Activated naive CD8-positive, alpha-beta T cell treated with anti-CD3 and anti-CD28 coated beads, Interleukin-2, amount 10 ng/mL, durations not matched to agents 7 days and 5 days (primary cell): ENCODE results near the gene CLVS2. TPM values are rescaled to one million over a fixed set of nuclear protein-coding genes. Genes with fewer than 3 reads are reported as not detected.

ENCODE experiments used
- ATAC-seq: fragments of 150-1000 bp; cut with Tn5 transposase; one replicate; pipeline ENCODE4 v1.10.0; 2021; ENCODE audit warnings: low read depth, moderate library complexity
- POLR2A ChIA-PET: fragments of 350-600 bp; sonication (Branson Sonifier 250); formaldehyde crosslinking; loops from one replicate; lab custom pipeline; 2021; ENCODE audit warnings: antibody characterized with exemption; lab: Charles Lee
- DNase-seq: peaks from one replicate; pipeline ENCODE4 v3.0.0; 2021
- H3K27ac Mint-ChIP-seq: one replicate; pipeline ENCODE4 v1.8.0; 2022; ENCODE audit warnings: mild to moderate bottlenecking, mixed read lengths
- H3K27me3 Mint-ChIP-seq: one replicate; pipeline ENCODE4 v1.8.0; 2022; ENCODE audit warnings: mild to moderate bottlenecking, moderate library complexity, mixed read lengths
- H3K36me3 Mint-ChIP-seq: one replicate; pipeline ENCODE4 v1.8.0; 2021; ENCODE audit warnings: mild to moderate bottlenecking, mixed read lengths
- H3K4me1 Mint-ChIP-seq: one replicate; pipeline ENCODE4 v1.8.0; 2021; ENCODE audit warnings: mixed read lengths
- H3K4me3 Mint-ChIP-seq: one replicate; pipeline ENCODE4 v1.8.0; 2022; ENCODE audit warnings: mild to moderate bottlenecking, moderate library complexity, mixed read lengths
- H3K9me3 Mint-ChIP-seq: one replicate; pipeline ENCODE4 v1.8.0; 2021; ENCODE audit warnings: mixed read lengths
- total RNA-seq, 2 experiments: library from RNA; stranded (reverse); gene quantifications; one replicate each; pipeline ENCODE4 v1.2.3, GENCODE V29; 2021

CLVS2 gene
- total RNA-seq, 2 experiments from 2014 or later, result not detected

DNA sequence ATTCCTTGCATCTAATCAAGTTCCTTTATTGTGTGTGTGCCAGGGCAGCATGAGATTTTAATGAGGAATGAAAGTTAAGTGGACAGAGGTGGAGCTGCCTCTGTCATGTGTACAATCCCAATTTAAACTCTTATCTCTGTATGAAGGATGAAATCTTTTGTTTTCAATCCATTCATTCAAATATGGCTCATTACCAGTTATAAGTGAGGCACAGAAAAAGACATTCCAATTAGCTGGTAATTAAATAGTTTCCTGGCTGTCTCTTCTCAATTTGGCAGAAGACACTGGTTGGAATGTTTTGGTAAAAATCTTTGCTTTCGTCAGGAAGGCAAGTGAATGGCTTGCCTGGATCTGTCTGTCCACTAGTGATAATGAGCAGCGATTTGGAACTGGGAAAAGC, 46.4 kb downstream of the CLVS2 start:
- ATAC-seq (no peak), DNase-seq (no peak)
- POLR2A ChIA-PET, result no interaction called here
- no peaks in the 10 kb centered on the region for H3K4me1 Mint-ChIP-seq
- H3K27me3 Mint-ChIP-seq, result no peaks in the 10 kb centered on the region
- H3K27ac Mint-ChIP-seq, result no peak overlapping the region
- no peaks in the 10 kb centered on the region for H3K36me3 Mint-ChIP-seq
- H3K4me3 Mint-ChIP-seq, result no peak overlapping the region
- H3K9me3 Mint-ChIP-seq, result peaks cover 2% of the 10 kb centered on the region

DNA sequence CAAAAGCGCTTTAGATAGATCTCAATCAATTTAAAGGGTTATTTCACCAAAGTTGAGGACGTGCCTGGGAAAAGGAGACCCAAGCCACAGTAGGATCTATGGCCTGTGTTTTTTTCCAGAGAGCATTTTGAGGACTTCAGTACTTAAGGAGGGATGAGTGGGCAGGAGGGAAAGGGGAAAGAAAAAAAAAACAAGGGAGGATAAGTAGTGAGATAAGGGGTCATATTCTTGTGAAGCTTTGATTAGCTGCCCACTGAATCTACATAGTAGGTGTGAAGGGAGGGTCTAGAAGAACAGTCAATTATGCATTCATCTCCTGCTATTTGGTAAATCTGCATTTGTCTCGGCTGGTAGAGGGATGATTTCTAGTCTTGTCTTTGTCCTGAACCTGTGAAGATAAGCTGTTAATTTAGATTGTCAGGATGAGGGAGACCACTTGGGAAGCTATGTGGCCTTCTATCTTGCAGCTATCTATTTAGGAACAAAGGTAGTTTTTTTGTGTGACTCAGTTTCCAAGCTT, 48.4 kb downstream of the CLVS2 start:
- DNase-seq, result no peak

DNA sequence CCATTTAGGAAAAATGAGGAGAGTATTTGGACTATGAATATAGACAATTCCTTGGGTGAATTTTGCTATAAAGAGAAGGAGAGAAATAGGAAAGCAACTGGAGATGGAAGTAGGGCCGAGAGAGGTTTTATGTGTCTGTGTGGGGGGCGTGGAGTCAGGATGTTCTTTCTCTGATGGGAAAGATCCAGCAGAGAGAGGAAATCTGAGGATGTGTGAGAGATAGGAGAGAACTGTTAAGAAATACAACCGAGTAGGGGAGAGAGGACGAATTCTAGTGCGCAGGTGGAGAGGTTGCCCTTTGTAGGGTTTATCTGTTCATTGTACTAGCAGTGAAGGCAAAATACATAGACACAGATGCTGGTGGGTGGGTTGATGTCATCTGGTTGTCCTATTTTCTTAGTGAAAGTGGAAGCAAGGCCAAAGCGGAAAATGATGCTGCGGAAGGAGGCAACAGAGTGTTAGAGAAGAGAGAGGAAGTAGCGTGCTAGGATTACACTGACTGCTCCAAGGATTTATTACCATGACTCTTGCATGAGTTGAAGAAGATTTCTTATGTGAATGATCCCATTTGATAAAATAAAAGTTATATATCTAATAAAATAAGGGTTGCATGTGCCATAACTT, 57.7 kb downstream of the CLVS2 start:
- Mint-ChIP-seq H3K27me3 (no peaks in the 10 kb centered on the region), H3K4me3 (no peak overlapping the region), H3K27ac (no peak overlapping the region), H3K36me3 (no peaks in the 10 kb centered on the region), H3K4me1 (no peaks in the 10 kb centered on the region), H3K9me3 (no peaks in the 10 kb centered on the region)
- POLR2A ChIA-PET, result no interaction called here
- no peak for ATAC-seq
- no peak for DNase-seq

More for the DNA sequence above, 48.4 kb downstream of the CLVS2 start:
- no peak for ATAC-seq
- POLR2A ChIA-PET, result no interaction called here
- Mint-ChIP-seq H3K27ac (no peak overlapping the region), H3K4me1 (no peaks in the 10 kb centered on the region), H3K4me3 (no peak overlapping the region), H3K27me3 (no peaks in the 10 kb centered on the region), H3K9me3 (peaks cover under 1% of the 10 kb centered on the region), H3K36me3 (no peaks in the 10 kb centered on the region)

DNA sequence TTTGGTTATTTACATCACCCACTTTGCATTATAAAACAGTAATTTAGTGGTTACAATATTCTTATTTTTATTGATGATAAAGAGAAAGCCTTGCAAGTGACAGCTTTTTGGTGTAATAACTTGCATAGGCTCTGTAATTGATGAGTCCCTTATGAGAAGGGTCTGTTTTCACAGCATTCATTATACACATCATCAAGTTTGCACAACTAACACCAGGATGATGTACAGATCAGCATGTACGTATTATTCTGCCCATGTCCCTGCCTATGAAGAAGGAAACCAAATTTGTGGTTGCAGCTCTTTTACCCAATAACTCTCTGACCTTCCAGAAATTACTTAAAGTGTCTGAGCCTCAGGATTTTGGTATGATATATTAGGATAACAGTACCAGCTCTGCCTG, 59.2 kb downstream of the CLVS2 start:
- POLR2A ChIA-PET, result no interaction called here
- Mint-ChIP-seq H3K4me3 (no peak overlapping the region), H3K4me1 (no peaks in the 10 kb centered on the region), H3K27ac (no peak overlapping the region), H3K27me3 (peaks cover 2% of the 10 kb centered on the region), H3K36me3 (no peaks in the 10 kb centered on the region), H3K9me3 (no peaks in the 10 kb centered on the region)
- ATAC-seq (no peak), DNase-seq (no peak)

DNA sequence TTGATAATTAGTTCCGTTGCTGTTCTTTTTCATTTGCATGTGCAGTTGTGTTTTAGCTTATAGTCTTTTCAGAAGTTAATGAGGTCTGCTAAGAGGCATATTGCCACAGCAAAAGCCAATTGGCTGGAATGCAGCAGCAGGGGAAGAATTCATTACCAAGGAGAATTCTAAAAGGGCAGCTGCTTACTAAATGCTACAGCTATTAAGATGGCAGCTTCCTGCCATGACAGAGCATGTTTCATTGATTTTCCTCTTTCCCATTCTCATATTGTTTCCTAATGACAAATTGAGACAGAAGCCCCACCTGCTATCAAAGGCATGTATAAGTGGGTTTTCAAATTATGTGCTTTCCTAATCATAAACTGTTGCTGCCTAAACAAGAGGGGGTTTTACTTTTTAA, 66.6 kb downstream of the CLVS2 start:
- ATAC-seq (no peak), DNase-seq (no peak)
- POLR2A ChIA-PET, result no interaction called here
- H3K4me3 Mint-ChIP-seq, result no peak overlapping the region
- H3K27me3 Mint-ChIP-seq, result peaks cover 7% of the 10 kb centered on the region
- peaks cover 2% of the 10 kb centered on the region for H3K9me3 Mint-ChIP-seq
- H3K27ac Mint-ChIP-seq, result no peak overlapping the region
- H3K36me3 Mint-ChIP-seq, result no peaks in the 10 kb centered on the region
- H3K4me1 Mint-ChIP-seq, result peaks cover 6% of the 10 kb centered on the region

DNA sequence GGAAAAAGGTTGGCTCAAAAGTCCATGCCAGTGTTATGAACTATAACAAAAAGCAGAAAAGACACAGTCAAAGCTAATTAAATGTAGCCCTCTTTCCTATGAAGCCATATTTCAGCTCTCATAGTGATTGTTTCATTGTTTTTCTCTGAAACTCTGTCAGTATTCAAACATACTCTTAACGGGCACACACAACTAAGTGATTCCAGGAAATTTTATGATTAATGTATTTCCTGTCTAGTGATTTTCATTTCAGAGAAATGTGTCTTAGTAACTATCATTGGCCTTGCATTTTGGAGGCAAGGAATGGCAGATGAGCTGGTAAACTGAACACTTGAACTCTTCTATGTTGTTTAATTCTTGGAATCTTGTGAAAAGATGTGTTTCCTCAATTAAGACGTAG, 68.0 kb downstream of the CLVS2 start:
- ATAC-seq, result peak; percentile 39
- peaks cover 2% of the 10 kb centered on the region for H3K9me3 Mint-ChIP-seq
- POLR2A ChIA-PET, result no interaction called here
- peaks cover 6% of the 10 kb centered on the region for H3K4me1 Mint-ChIP-seq
- H3K27ac Mint-ChIP-seq, result no peak overlapping the region
- H3K27me3 Mint-ChIP-seq, result peaks cover 5% of the 10 kb centered on the region
- peak overlapping the region; percentile 37 for H3K4me3 Mint-ChIP-seq
- H3K36me3 Mint-ChIP-seq, result no peaks in the 10 kb centered on the region
- DNase-seq, result no peak

DNA sequence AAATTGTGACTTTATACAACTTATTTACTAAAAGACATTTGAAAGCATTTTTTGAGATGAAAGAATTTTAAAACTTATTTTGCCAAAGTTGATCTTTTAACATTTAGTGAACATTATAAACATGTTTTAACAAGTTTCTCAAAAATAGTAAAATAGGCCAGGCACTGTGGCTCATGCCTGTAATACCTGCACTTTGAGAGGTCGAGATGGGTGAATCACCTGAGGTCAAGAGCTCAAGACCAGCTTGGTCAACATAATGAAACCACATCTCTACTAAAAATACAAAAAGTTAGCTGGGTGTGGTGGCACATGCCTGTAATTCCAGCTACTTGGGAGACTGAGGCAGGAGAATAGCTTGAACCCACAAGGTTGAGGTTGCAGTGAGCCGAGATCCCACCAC, 78.6 kb downstream of the CLVS2 start:
- no peak overlapping the region for H3K27ac Mint-ChIP-seq
- no peaks in the 10 kb centered on the region for H3K36me3 Mint-ChIP-seq
- DNase-seq (no peak), ATAC-seq (no peak)
- peaks cover 3% of the 10 kb centered on the region for H3K27me3 Mint-ChIP-seq
- no peak overlapping the region for H3K4me3 Mint-ChIP-seq
- POLR2A ChIA-PET, result no interaction called here
- no peaks in the 10 kb centered on the region for H3K9me3 Mint-ChIP-seq
- H3K4me1 Mint-ChIP-seq, result no peaks in the 10 kb centered on the region

DNA sequence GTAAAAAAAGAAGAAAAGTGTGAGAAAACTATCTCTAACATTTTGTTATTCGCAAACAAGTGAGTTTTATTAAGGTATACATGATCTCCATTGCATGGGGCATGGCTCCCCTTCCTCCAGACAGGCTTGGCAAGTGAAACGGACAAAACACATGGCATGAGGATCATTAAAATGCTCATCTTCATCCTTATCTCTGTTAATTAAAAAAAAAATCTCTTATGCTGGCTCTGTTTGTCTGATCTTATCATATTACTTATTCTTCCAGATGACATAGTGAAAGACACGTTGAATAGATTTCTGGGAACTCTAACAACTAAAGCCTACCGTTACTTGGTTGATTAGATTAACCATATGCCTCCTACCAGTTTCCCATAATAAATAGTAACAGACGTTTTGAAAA, 89.4 kb downstream of the CLVS2 start:
- POLR2A ChIA-PET, result no interaction called here
- ATAC-seq, result no peak
- no peaks in the 10 kb centered on the region for H3K36me3 Mint-ChIP-seq
- no peaks in the 10 kb centered on the region for H3K27me3 Mint-ChIP-seq
- no peaks in the 10 kb centered on the region for H3K9me3 Mint-ChIP-seq
- no peak overlapping the region for H3K4me3 Mint-ChIP-seq
- DNase-seq, result no peak
- H3K4me1 Mint-ChIP-seq, result no peaks in the 10 kb centered on the region
- H3K27ac Mint-ChIP-seq, result no peak overlapping the region

DNA sequence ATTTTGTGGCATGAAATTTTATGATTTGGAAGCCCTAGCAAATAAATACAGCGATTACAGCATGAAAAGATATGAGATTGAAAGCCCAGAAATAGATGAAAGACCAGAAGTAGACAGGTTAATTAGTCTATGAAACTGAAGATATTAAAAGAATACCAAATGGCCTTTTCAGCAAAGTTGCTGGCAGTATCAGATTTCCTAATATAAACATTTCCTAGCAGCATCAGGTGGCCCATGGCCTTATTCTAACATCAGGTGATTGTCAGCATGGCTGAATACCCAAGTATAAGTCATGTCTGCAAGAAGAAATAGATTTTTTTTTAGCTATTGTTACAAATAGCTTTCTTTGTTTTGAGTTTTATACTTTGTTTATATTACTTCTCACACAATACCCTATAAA, 93.2 kb downstream of the CLVS2 start:
- POLR2A ChIA-PET, result no interaction called here
- DNase-seq (no peak), ATAC-seq (no peak)
- no peaks in the 10 kb centered on the region for H3K4me1 Mint-ChIP-seq
- H3K36me3 Mint-ChIP-seq, result no peaks in the 10 kb centered on the region
- no peaks in the 10 kb centered on the region for H3K27me3 Mint-ChIP-seq
- H3K27ac Mint-ChIP-seq, result no peak overlapping the region
- H3K9me3 Mint-ChIP-seq, result no peaks in the 10 kb centered on the region
- H3K4me3 Mint-ChIP-seq, result no peak overlapping the region

DNA sequence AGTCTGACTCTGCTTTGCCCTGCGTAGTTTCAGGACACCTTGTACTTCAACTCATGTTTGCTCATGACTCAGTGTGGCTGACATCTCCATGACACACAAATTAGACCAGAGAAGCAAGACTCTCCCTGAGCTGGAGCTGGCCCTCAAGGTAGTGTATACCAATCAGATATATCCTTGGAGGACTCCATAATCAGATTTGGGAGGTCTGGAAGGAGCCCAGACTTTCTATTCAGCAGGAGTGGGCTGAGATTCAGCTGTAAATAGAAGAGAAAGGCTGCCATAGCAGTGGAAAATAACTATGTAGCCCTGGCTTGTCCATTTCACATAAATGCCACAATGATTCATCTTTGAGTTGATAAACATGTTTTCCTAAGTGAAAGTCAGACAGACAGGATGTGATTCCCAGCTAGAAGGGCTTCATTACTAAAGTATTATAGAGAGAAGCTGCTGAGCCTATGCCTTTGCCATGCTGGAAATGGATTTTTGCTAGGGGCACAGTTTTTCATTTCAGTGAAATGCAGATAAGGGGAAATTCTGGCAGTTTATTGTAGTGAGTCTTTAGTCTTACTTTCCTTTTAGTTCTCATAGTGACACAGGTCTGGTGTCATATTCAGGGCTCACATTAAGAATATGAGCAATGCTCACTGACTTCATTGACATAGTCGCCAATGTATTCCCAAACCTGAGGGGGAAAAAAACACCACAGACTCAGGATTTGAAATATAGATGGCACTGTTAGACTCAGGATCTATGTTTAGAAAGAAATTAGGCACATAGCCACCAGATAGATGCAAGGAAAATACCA, 95.3 kb downstream of the CLVS2 start:
- no peak for DNase-seq
- ATAC-seq, result no peak
- Mint-ChIP-seq H3K9me3 (no peaks in the 10 kb centered on the region), H3K27ac (no peak overlapping the region), H3K4me3 (no peak overlapping the region), H3K36me3 (no peaks in the 10 kb centered on the region), H3K27me3 (no peaks in the 10 kb centered on the region), H3K4me1 (no peaks in the 10 kb centered on the region)
- POLR2A ChIA-PET, result no interaction called here

DNA sequence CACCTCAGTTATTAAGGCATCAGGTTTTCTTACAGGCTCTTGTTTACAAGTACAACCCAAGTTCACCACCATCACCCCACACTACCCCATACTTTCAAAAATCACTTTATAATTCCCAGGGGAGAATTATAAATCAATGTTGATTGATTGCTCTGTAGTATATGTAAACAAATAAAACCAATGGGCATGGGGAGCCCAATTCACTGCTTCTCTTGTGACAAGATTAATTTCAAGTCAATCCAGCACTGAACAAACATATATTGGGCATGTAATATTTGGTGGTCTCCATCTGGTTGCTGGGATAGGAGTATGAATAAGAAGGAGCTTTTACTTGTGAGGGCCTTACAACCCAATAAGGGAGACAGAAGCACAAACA, 95.8 kb downstream of the CLVS2 start:
- Mint-ChIP-seq H3K27ac (no peak overlapping the region), H3K36me3 (no peaks in the 10 kb centered on the region), H3K4me1 (no peaks in the 10 kb centered on the region), H3K4me3 (no peak overlapping the region), H3K27me3 (no peaks in the 10 kb centered on the region), H3K9me3 (no peaks in the 10 kb centered on the region)
- POLR2A ChIA-PET, result no interaction called here
- DNase-seq (no peak), ATAC-seq (no peak)

DNA sequence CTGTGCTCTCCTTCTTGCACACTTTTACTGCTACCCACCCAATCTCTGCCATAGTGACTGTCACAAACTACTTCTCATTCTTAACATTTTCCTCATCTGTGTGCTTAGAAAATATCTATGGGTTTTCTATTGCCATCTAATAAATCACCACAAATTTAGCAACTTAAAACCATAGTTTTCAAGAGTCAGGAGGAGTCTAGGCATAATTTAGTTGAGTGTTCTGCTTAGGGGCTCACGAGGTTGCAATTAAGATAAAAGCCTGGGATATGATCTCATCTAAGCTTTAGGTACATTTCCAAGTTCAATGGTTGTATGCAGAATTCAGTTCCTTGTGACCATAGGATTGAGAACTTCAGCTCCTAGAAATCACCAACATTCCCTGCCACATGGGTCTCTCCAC, 98.8 kb downstream of the CLVS2 start:
- ATAC-seq (no peak), DNase-seq (no peak)
- POLR2A ChIA-PET, result no interaction called here
- Mint-ChIP-seq H3K27me3 (no peaks in the 10 kb centered on the region), H3K9me3 (no peaks in the 10 kb centered on the region), H3K4me1 (no peaks in the 10 kb centered on the region), H3K36me3 (no peaks in the 10 kb centered on the region), H3K4me3 (no peak overlapping the region), H3K27ac (no peak overlapping the region)

DNA sequence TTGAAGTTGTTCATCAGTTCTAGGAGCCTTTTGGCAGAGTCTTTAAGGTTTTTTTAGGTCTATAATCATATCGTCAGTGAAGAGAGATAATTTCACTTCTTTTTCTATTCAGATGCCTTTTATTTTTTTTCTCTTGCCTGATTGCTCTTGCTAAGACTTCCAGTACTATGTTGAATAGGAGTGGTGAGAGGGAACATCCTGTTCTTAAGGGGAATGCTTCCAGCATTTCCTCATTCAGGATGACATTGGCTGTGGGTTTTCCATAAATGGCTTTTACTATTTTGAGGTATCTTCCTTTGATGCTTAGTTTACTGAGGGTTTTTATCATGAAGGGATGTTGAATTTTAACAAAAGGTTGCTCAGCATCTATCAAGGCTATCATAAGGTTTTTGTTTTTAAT, 109.5 kb downstream of the CLVS2 start:
- no peak for DNase-seq
- Mint-ChIP-seq H3K9me3 (peaks cover 5% of the 10 kb centered on the region), H3K36me3 (no peaks in the 10 kb centered on the region), H3K4me1 (no peaks in the 10 kb centered on the region), H3K27me3 (no peaks in the 10 kb centered on the region), H3K27ac (no peak overlapping the region), H3K4me3 (no peak overlapping the region)
- POLR2A ChIA-PET, result no interaction called here
- no peak for ATAC-seq

DNA sequence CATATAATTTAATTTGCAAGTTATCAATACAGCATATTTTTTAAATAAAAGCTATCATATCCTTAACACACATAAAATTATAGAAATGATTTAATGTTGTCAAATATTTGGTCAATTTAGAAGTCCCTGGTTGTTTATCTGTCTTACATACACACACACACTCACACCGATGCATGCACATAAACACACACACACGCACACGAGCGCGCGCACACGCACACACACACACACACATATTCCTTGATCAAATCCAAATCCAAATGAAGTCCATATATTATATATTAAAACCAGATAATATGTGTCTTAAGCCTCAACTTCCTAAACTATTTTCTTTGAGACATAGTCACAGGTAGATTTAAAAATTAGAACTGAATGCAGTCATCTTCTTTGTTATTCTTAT, 120.3 kb downstream of the CLVS2 start:
- Mint-ChIP-seq H3K27me3 (no peaks in the 10 kb centered on the region), H3K27ac (no peak overlapping the region), H3K36me3 (no peaks in the 10 kb centered on the region), H3K4me1 (no peaks in the 10 kb centered on the region), H3K9me3 (peaks cover 2% of the 10 kb centered on the region), H3K4me3 (no peak overlapping the region)
- no peak for ATAC-seq
- POLR2A ChIA-PET, result no interaction called here
- DNase-seq, result no peak
